Mucosa of rectum (tissue), 2 donors: ENCODE results near the gene PPP1R27.
A peak's percentile ranks its signal among the peaks of the same experiment; 100 is the strongest.

Experiments
- H3K27ac ChIP-seq, 2 donors: one replicate each; pipeline ENCODE4 v1.7.0; 2013; ENCODE audit warnings: inconsistent platforms in 2 of 2, low read depth in 2 of 2, low read length in 2 of 2
- H3K27me3 ChIP-seq, 2 donors: one replicate each; pipeline ENCODE4 v1.7.0; 2013; ENCODE audit warnings: low read length in 2 of 2; ENCODE audit not compliant: control insufficient read depth in 2 of 2, insufficient read depth in 2 of 2
- H3K36me3 ChIP-seq, 2 donors: one replicate each; pipeline ENCODE4 v1.7.0; 2013; ENCODE audit warnings: low read length in 2 of 2; ENCODE audit not compliant: control insufficient read depth in 2 of 2, insufficient read depth in 2 of 2
- H3K4me1 ChIP-seq, 2 donors: one replicate each; pipeline ENCODE4 v1.7.0; 2013; ENCODE audit warnings: low read length in 2 of 2, mild to moderate bottlenecking in 1 of 2; ENCODE audit not compliant: control insufficient read depth in 2 of 2, insufficient read depth in 2 of 2
- H3K4me3 ChIP-seq, 2 donors: one replicate each; pipeline ENCODE4 v1.7.0; 2013; ENCODE audit warnings: low read length in 2 of 2
- H3K9ac ChIP-seq, 2 donors: one replicate each; pipeline ENCODE4 v1.7.0; 2013; ENCODE audit warnings: low read length in 2 of 2, low read depth in 1 of 2, mild to moderate bottlenecking in 1 of 2
- H3K9me3 ChIP-seq, 2 donors: one replicate each; pipeline ENCODE4 v1.7.0; 2013; ENCODE audit warnings: low read length in 2 of 2; ENCODE audit not compliant: control insufficient read depth in 2 of 2
- donor health status: healthy.
- donor health status: Normal muscosa, but diverticular disease.

PPP1R27 gene

DNA sequence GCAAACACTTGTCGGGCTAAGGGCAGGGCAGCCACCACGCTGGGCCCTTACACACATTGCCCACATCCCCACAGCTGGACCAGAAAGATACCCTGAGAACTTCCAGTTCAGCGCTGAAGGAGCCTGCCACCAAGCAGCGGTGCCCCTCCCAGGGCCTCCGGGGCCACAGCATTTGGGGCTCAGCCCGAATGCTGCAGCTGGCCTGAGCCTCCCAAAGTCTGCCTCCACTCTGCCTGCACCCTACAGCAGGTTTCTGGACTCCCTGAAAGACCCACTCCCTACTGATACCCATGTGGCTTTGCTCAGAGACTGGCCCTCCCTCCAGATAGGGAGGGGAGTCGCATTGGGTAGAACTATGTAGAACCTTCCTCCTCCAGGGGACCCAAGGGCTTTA lies 3.3 kb downstream of the PPP1R27 start:
- Histone ChIP-seq H3K36me3 (no peaks in the 10 kb centered on the region), H3K27me3 (no peaks in the 10 kb centered on the region), H3K9me3 (no peaks in the 10 kb centered on the region), H3K4me1 (peaks cover 11 to 16% of the 10 kb centered on the region in 2 donors), H3K27ac (peak overlapping the region in 1 of 2 donors; percentile 88), H3K9ac (no peak overlapping the region), H3K4me3 (peak overlapping the region in 1 of 2 donors; percentile 77)

- Histone ChIP-seq H3K9ac (no peak overlapping the region), H3K27ac (no peak overlapping the region), H3K4me3 (no peak overlapping the region), H3K36me3 (no peaks in the 10 kb centered on the region), H3K27me3 (no peaks in the 10 kb centered on the region), H3K9me3 (no peaks in the 10 kb centered on the region), H3K4me1 (peaks cover 20 to 24% of the 10 kb centered on the region in 2 donors)
Observed at GRCh38 chr17:81829858-81830257, 5.0 kb downstream of the PPP1R27 start.

GRCh38 chr17:81828656-81829055 lies 6.2 kb downstream of the PPP1R27 start:
- no peak overlapping the region for H3K9ac ChIP-seq
- no peaks in the 10 kb centered on the region for H3K27me3 ChIP-seq
- H3K27ac ChIP-seq: no peak overlapping the region
- no peaks in the 10 kb centered on the region for H3K9me3 ChIP-seq
- no peaks in the 10 kb centered on the region for H3K36me3 ChIP-seq
- no peak overlapping the region for H3K4me3 ChIP-seq
- peaks cover 18 to 22% of the 10 kb centered on the region in 2 donors for H3K4me1 ChIP-seq

DNA sequence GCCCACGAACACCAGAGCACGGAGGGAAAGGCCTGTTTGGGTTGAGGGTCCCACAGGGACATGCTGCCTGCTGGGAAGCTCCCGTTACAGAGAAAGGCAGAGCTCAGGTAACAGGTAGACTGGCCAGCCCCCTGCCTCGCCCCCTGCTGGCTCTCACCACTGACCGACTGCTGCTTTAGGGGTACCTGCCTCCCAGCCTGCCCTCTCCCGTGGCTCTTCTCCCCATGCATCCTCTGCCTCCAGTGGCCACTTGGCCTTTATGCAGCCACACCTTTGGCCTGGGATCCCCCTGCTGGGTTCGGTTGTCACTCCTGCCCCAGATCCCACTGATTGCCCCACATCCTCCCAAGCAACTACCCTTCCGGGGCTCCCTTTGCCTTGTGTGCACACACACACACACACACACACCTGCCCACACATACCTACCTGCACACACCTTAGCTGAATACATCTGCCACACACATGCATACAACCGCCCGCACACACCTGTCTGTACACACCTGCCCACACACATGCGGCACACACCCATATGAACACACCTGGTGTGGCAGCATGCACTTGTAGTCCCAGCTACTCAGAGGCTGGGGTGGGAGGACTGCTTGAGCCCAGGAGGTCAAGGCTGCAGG lies 8.9 kb downstream of the PPP1R27 start:
- H3K9me3 ChIP-seq: no peaks in the 10 kb centered on the region
- H3K4me1 ChIP-seq: peaks cover 24 to 27% of the 10 kb centered on the region in 2 donors
- H3K27ac ChIP-seq: no peak overlapping the region
- H3K36me3 ChIP-seq: no peaks in the 10 kb centered on the region
- H3K27me3 ChIP-seq: no peaks in the 10 kb centered on the region
- no peak overlapping the region for H3K4me3 ChIP-seq
- no peak overlapping the region for H3K9ac ChIP-seq

DNA sequence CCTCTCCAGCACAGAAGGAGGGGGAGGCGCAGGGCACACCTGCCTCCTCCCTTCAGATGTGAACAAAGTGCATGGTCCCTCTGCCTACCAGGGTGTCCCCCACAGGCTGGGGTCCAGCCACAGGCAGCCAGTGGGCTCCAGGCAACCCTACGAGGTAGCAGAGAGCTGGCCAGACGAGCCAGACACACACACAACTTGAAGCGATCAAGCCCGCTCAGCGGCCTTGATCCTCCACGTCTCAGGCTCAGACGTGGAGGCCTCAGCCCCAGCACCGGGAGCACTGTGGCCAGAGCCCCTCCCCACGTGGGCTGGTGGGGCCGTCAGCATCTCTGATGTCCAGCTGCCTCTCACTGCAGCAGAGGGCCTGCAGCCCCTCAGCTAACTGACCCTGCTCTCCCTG lies 10.3 kb downstream of the PPP1R27 start:
- Histone ChIP-seq H3K27ac (no peak overlapping the region), H3K4me1 (peaks cover 24 to 27% of the 10 kb centered on the region in 2 donors), H3K27me3 (no peaks in the 10 kb centered on the region), H3K9ac (no peak overlapping the region), H3K36me3 (no peaks in the 10 kb centered on the region), H3K4me3 (no peak overlapping the region), H3K9me3 (no peaks in the 10 kb centered on the region)

DNA sequence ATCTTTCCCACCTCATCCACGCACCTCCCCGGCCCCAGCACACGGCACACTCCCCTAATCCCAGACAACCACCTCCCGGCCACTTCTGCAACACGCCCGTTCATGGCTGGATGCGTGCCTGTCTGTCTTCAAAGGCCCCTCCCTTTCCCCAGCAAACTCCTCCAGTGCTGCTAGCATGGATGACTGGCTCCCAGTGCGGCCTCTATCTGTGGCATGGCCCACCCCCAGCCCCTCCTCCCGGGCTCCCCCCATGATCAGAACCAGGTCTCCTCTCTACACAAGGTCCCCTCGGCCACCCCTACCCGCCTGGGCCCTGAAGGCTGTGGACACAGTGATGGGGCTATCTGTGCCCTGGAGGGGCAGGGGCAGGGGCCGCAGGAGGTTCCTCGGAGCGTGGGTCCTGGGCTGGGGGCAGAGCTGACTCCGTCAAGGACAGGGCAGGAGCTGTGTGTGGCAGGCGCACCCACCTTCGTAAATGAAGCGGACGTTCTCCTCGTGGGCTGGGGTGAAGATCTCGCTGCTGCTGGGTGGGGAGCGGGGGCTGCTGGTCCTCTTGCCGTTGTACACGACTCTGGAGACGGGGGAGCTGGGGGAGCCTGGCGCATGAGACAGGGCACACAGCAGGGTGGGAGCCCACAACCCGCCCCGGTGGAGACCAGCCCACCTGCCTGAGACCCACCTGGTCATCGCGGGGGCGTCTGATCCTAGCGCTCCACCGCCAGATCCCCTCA lies 10.9 kb downstream of the PPP1R27 start:
- Histone ChIP-seq H3K36me3 (no peaks in the 10 kb centered on the region), H3K27ac (no peak overlapping the region), H3K4me3 (no peak overlapping the region), H3K9me3 (no peaks in the 10 kb centered on the region), H3K9ac (no peak overlapping the region), H3K4me1 (peaks cover 24 to 27% of the 10 kb centered on the region in 2 donors), H3K27me3 (no peaks in the 10 kb centered on the region)

- no peak overlapping the region for H3K4me3 ChIP-seq
- peaks cover 24 to 27% of the 10 kb centered on the region in 2 donors for H3K4me1 ChIP-seq
- no peaks in the 10 kb centered on the region for H3K27me3 ChIP-seq
- H3K27ac ChIP-seq: peak overlapping the region; percentile 96 to 97
- H3K9me3 ChIP-seq: no peaks in the 10 kb centered on the region
- H3K36me3 ChIP-seq: no peaks in the 10 kb centered on the region
- peak overlapping the region in 1 of 2 donors; percentile 81 for H3K9ac ChIP-seq
Observed at GRCh38 chr17:81822996-81823819, 11.6 kb downstream of the PPP1R27 start.

DNA sequence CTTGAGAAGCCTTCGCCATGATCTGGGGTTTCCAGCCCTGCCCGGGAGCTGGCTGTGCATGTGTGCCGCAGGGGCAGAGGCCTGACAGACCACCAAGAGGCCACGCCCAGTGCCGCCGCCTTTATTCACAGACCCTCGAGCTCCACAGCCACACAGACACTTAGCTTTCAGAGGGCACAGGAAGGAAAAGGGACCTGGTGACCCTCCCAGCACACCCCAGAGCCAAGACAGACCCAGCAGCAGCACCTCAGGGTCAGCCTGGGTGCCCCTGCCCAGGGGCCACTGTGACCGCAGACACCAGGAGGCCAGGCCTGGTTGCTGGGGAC lies 12.6 kb downstream of the PPP1R27 start:
- Histone ChIP-seq H3K27me3 (no peaks in the 10 kb centered on the region), H3K27ac (peak overlapping the region; percentile 96 to 97), H3K36me3 (no peaks in the 10 kb centered on the region), H3K4me3 (no peak overlapping the region), H3K4me1 (peaks cover 24 to 27% of the 10 kb centered on the region in 2 donors), H3K9ac (peak overlapping the region; percentile 32 to 81), H3K9me3 (no peaks in the 10 kb centered on the region)

DNA sequence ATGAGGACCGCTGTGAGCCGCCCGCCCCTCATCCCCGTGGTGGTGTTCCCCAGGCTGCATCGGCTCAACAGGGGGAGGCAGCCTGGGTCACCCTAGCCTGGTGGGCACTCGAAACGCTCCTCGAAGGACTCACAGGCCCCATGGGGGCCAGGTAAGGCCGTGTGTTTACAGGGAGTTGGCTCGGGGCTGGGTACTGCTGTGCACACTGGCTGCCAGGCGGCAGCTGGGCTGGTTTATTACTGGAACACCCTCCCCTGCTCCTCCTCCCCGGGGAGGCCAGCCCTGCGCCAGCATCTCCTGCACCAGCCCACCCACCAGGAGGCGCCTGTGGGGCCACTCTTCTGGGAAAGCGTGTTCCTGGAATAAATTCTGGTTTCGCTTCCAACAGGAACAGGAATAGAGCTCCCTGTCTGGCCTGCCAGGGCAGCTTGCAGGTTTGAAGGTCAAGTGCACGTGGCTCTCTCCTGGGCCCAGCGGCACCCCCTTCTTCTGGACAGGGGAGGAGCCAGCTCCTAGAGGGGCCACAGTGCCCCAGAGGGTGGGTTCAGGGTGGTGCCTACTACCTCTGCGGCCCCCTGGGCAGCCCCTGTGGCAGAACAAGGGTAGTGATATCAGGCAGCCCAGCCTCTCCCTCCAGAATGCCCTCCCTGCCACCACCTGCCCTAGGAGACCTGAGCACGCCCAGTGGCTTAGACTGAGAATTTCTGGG lies 13.1 kb downstream of the PPP1R27 start:
- H3K4me1 ChIP-seq: peaks cover 24 to 27% of the 10 kb centered on the region in 2 donors
- H3K27me3 ChIP-seq: no peaks in the 10 kb centered on the region

More for the DNA sequence above, 13.1 kb downstream of the PPP1R27 start:
- Histone ChIP-seq H3K9ac (peak overlapping the region; percentile 60 to 81), H3K9me3 (no peaks in the 10 kb centered on the region), H3K36me3 (no peaks in the 10 kb centered on the region), H3K4me3 (peak overlapping the region in 1 of 2 donors; percentile 17), H3K27ac (peak overlapping the region; percentile 96 to 97)
